ENCODE results near the gene ADCY2.

The ADCY2 gene

DNA sequence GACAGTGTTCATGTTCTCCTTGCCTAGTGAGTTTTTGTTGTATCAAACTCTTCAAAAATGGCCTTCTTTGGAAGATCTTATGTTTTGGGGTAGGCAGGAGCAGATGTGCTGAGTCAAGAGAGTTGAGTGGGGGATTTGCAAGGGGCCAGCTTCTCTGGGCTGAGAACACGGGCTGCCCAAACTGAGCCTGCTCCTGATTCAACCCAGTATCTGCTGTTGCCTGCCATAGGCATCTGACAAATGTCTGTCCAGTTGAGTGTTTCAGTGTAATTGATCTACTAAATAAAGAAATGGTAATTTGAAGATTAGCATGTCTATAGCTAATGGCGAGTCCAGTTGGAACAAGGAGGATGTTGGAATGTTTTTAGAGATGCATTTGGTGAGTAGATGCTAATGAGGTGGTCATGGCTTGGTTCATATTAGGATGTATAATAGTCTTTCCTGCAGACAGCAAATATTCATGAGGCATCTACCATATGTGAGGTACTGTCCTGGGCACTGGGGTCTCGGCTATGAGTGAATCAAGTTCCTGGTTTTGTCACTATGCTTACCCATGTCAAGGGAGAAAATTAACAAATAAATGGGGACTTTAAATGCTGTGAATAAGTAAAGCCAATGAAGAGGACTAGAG is 119.5 kb downstream of the ADCY2 start:
- H3K4me3 ChIP-seq (replicated peaks in 1 of 2; ENCODE audit: low read depth in 2 of 2, low read length in 2 of 2): no peak overlapping the region
- DNase-seq (ENCODE audit: low read depth in 2 of 2): no peak
- TF ChIP-seq CTCF (IDR thresholded peaks at IDR 0.05; ENCODE audit: low read depth, low read length): no peak

- no peak for DNase-seq (ENCODE audit: low read depth in 2 of 2)
- H3K4me3 ChIP-seq (replicated peaks in 1 of 2; ENCODE audit: low read depth in 2 of 2, low read length in 2 of 2): no peak overlapping the region
- TF ChIP-seq CTCF (IDR thresholded peaks at IDR 0.05; ENCODE audit: low read depth, low read length): no peak
These were observed 120.3 kb downstream of the ADCY2 start for GRCh38 chr5:7516253-7516652.

DNA sequence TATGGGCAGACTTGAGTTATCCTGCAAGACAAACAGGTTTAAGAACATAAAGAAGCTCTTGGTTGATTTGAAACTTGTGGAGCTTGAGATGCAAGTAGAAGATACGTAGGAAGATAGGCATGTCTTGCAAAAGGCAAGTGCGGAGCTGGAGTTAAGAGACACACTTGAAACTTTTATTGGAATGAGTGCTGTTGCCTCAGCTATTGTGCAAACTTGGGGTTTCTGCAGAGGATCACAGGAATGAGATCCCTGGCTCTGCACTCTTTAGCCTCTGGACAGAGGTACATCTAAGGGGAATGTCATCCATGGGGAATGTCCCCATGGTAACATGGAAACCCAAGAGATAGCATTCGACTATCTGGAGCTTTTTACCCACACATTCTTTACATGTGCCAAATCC is 121.1 kb downstream of the ADCY2 start:
- no peak for TF ChIP-seq CTCF (IDR thresholded peaks at IDR 0.05; ENCODE audit: low read depth, low read length)
- H3K4me3 ChIP-seq (replicated peaks in 1 of 2; ENCODE audit: low read depth in 2 of 2, low read length in 2 of 2): no peak overlapping the region
- no peak for DNase-seq (ENCODE audit: low read depth in 2 of 2)

DNA sequence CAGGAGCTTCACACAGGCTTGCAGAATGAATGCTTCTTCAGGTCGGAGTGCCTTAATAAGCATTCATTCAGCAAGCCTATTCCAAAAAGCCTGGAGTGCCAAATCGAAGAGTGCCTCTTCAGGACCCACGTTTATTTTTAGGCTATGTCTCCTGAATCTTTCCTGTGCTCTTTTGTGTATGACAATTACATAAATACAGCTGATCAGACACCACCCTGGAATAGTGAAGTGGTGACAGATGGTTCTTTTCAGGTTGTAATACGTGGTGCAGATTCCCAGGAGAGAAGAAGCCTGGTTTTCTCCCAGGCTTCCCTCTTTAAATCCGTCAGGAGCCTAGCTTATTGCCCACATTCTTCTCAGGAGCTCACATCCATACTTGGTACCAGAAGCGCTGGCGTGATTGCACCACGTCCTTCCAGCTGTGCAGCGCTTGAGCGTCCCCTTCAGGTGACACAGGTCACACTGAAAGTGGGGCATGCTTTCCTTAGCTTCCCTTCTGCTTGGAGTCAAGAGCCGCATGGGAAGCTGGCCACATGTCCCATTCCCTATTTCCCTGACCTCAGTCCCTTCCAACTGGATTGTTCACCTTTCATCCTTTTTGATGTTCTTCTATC is 123.1 kb downstream of the ADCY2 start:
- no peak for TF ChIP-seq CTCF (IDR thresholded peaks at IDR 0.05; ENCODE audit: low read depth, low read length)

GRCh38 chr5:7519564-7519963 is 123.6 kb downstream of the ADCY2 start:
- no peak overlapping the region for H3K4me3 ChIP-seq (replicated peaks in 1 of 2; ENCODE audit: low read depth in 2 of 2, low read length in 2 of 2)
- TF ChIP-seq CTCF (IDR thresholded peaks at IDR 0.05; ENCODE audit: low read depth, low read length): no peak
- no peak for DNase-seq (ENCODE audit: low read depth in 2 of 2)

More for the DNA sequence above, 123.1 kb downstream of the ADCY2 start:
- no peak for DNase-seq (ENCODE audit: low read depth in 2 of 2)
- no peak overlapping the region for H3K4me3 ChIP-seq (replicated peaks in 1 of 2; ENCODE audit: low read depth in 2 of 2, low read length in 2 of 2)

- TF ChIP-seq CTCF (IDR thresholded peaks at IDR 0.05; ENCODE audit: low read depth, low read length): no peak
- no peak overlapping the region for H3K4me3 ChIP-seq (replicated peaks in 1 of 2; ENCODE audit: low read depth in 2 of 2, low read length in 2 of 2)
- DNase-seq (ENCODE audit: low read depth in 2 of 2): no peak
These were observed 133.9 kb downstream of the ADCY2 start for GRCh38 chr5:7529880-7530279.

DNA sequence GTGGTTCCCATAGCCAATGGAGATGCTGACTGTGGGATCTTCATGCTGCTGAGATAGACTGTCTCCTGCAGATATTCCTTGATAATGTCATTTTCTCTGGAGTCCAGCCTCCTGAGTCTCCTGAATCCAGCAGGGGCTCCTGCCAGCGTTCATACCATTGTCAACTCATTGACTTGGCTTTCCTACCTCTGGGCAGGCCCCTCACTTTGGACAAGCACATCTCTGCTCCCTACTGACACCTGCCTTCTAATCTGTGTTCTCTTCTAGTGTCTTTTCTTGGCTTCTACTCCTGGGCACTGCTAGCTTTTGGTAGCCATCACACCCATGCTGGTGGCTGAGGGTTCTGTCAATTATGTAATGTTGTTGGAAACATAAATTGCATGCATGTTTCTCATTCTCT is 138.0 kb downstream of the ADCY2 start:
- no peak for TF ChIP-seq CTCF (IDR thresholded peaks at IDR 0.05; ENCODE audit: low read depth, low read length)
- H3K4me3 ChIP-seq (replicated peaks in 1 of 2; ENCODE audit: low read depth in 2 of 2, low read length in 2 of 2): no peak overlapping the region
- no peak for DNase-seq (ENCODE audit: low read depth in 2 of 2)

Measured in cardiac fibroblast (primary cell).